Sigmoid colon (tissue), 7 donors: Measurements from ENCODE around the gene GGACT. TPM values are rescaled to one million over a fixed set of nuclear protein-coding genes. Genes with fewer than 3 reads are reported as not detected.

Source experiments
- DNase-seq: peaks from one replicate; pipeline ENCODE4 v3.0.0-alpha.2; 2019
- H3K27ac ChIP-seq, 4 donors: fragments of 200-600 bp; sonication (generic); one replicate each; pipeline ENCODE4 v1.5.1; 2016 to 2019; ENCODE audit warnings: mild to moderate bottlenecking in 1 of 4
- H3K27me3 ChIP-seq, 3 donors: fragments of 200-600 bp; sonication (generic); one replicate each; pipeline ENCODE4 v1.5.1; 2019; ENCODE audit warnings: mild to moderate bottlenecking in 1 of 3
- H3K36me3 ChIP-seq, 4 donors: fragments of 200-600 bp; sonication (generic); one replicate each; pipeline ENCODE4 v1.5.1; 2016 to 2019
- H3K4me1 ChIP-seq, 4 donors: fragments of 200-600 bp; sonication (generic); one replicate each; pipeline ENCODE4 v1.5.1; 2017 to 2019
- H3K4me3 ChIP-seq, 4 donors: fragments of 200-600 bp; sonication (generic); one replicate each; pipeline ENCODE4 v1.5.1; 2017 to 2019; ENCODE audit warnings: mild to moderate bottlenecking in 2 of 4, moderate library complexity in 1 of 4
- H3K9me3 ChIP-seq, 4 donors: fragments of 200-600 bp in 3 of 4; sonication (generic) in 3 of 4; one replicate each; pipeline versions ENCODE4 v1.5.1 to v1.6.1; 2013 to 2019
- CTCF ChIP-seq, 4 experiments: fragments of 450-650 bp in 3 of 4; fragments of 200-600 bp in 1 of 4; IDR thresholded peaks; one replicate each; pipeline ENCODE4 v1.5.1; 2016 to 2019; ENCODE audit warnings: antibody characterized with exemption in 4 of 4, mild to moderate bottlenecking in 3 of 4, moderate library complexity in 2 of 4
- EP300 ChIP-seq, 4 donors: sonication (generic); formaldehyde crosslinking; IDR thresholded peaks; one replicate each; pipeline ENCODE4 v1.6.1; 2017; ENCODE audit warnings: antibody characterized with exemption in 4 of 4
- POLR2A ChIP-seq, 2 donors: fragments of 450-650 bp; IDR thresholded peaks; one replicate each; pipeline ENCODE4 v1.6.1; 2016; ENCODE audit warnings: antibody characterized with exemption in 2 of 2, mild to moderate bottlenecking in 2 of 2, moderate library complexity in 2 of 2
- POLR2AphosphoS5 ChIP-seq, 4 donors: sonication (generic); formaldehyde crosslinking; IDR thresholded peaks; one replicate each; pipeline ENCODE4 v1.6.1; 2017; ENCODE audit warnings: antibody characterized with exemption in 4 of 4
- WGBS, 2 donors: extraction: QIAGEN DNeasy Blood & Tissue Kit; methylation state at CpG; one replicate each; pipeline ENCODE4 v1.1.7; 2013; 5-methylcytosine and 5-hydroxymethylcytosine counted together
- intact Hi-C: fragments of 100-400 bp; cut with DNase I; formaldehyde crosslinking; loops from one replicate; pipeline ENCODE4 v1.15.1; 2023
- polyA plus RNA-seq, 3 donors: library from polyadenylated mRNA; stranded (reverse); fragments of 200-250 nt; gene quantifications; one replicate each; pipeline ENCODE4 v1.2.3, GENCODE V29; 2013
- total RNA-seq, 4 donors: library from RNA; depleted of rRNA; stranded (reverse); fragments of >200 nt; gene quantifications; one replicate each; pipeline ENCODE4 v1.1.0, GENCODE V29; 2016
- donor health status: healthy with polysubstance abuse.
- donor health status: Bipolar disorder and iron deficiency.
- donor health status: healthy.

The GGACT gene
- total and polyA plus RNA-seq, 7 donors, result 0.99 to 3.0 (median 2.2) TPM

- TF ChIP-seq POLR2A (IDR thresholded peaks at IDR 0.05) (no peak), CTCF (IDR thresholded peaks at IDR 0.05) (no peak), EP300 (IDR thresholded peaks at IDR 0.05) (no peak), POLR2AphosphoS5 (IDR thresholded peaks at IDR 0.05) (no peak)
- H3K27me3 ChIP-seq, result no peaks in the 10 kb centered on the region
- intact Hi-C loops, result no loop called here
- peaks cover 0 to 14% (median 0%) of the 10 kb centered on the region in 4 donors for H3K4me1 ChIP-seq
- H3K27ac ChIP-seq, result no peak overlapping the region
- peaks cover 0 to 55% (median 10%) of the 10 kb centered on the region in 4 donors for H3K36me3 ChIP-seq
- H3K4me3 ChIP-seq, result no peak overlapping the region
- DNase-seq, result no peak
- no peaks in the 10 kb centered on the region for H3K9me3 ChIP-seq
- 90 to 92% methylated on average over 7 of the region's 7 CpGs for WGBS, 2 donors
Measured at GRCh38 chr13:100636004-100636403, 47.4 kb upstream of the GGACT start.

- no peaks in the 10 kb centered on the region for H3K9me3 ChIP-seq
- no peak for DNase-seq
- H3K4me3 ChIP-seq, result no peak overlapping the region
- peaks cover 0 to 14% (median 0%) of the 10 kb centered on the region in 4 donors for H3K4me1 ChIP-seq
- TF ChIP-seq POLR2A (IDR thresholded peaks at IDR 0.05) (no peak), EP300 (IDR thresholded peaks at IDR 0.05) (no peak), CTCF (IDR thresholded peaks at IDR 0.05) (no peak), POLR2AphosphoS5 (IDR thresholded peaks at IDR 0.05) (no peak)
- H3K36me3 ChIP-seq, result peaks cover 0 to 53% (median 10%) of the 10 kb centered on the region in 4 donors
- no peaks in the 10 kb centered on the region for H3K27me3 ChIP-seq
- WGBS, 2 donors, result 93 to 94% methylated on average over 12 of the region's 12 CpGs
- H3K27ac ChIP-seq, result no peak overlapping the region
- intact Hi-C loops, result no loop called here
Measured at GRCh38 chr13:100634696-100635095, 46.1 kb upstream of the GGACT start.

GRCh38 chr13:100633461-100633860, 44.9 kb upstream of the GGACT start:
- intact Hi-C loops, result no loop called here
- Histone ChIP-seq H3K36me3 (peaks cover 0 to 58% (median 11%) of the 10 kb centered on the region in 4 donors), H3K4me3 (no peak overlapping the region), H3K27ac (peak overlapping the region in 3 of 4 donors; percentile 5 to 72 (median 54)), H3K27me3 (no peaks in the 10 kb centered on the region), H3K4me1 (peaks cover 0 to 14% (median 0%) of the 10 kb centered on the region in 4 donors), H3K9me3 (no peaks in the 10 kb centered on the region)
- 91 to 94% methylated on average over 2 of the region's 2 CpGs for WGBS, 2 donors
- TF ChIP-seq POLR2A (IDR thresholded peaks at IDR 0.05) (no peak), POLR2AphosphoS5 (IDR thresholded peaks at IDR 0.05) (peak in 2 of 4 donors; percentile 9 to 28), EP300 (IDR thresholded peaks at IDR 0.05) (no peak), CTCF (IDR thresholded peaks at IDR 0.05) (no peak)
- DNase-seq, result no peak

DNA sequence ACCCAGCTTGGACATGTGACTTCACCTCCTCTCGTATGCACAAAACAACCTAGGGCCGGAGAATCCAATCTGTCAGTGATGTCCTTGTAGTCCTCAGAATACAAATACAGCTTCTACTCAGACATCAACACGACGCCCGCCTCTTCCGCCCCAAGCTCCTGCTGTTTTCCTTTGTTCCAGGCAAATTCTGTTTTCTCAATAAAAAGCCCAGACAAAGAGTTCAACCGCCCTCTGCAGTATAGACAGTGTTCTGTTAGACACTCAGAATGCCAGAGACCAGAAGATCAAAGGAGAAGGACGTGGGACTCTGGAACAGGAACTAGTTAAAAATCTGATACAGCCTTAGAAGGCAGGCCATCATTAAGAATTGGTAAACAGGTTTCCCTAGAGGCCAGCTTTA, 42.0 kb upstream of the GGACT start:
- no peak for DNase-seq
- Histone ChIP-seq H3K4me1 (peaks cover 0 to 14% (median 0%) of the 10 kb centered on the region in 4 donors), H3K27me3 (no peaks in the 10 kb centered on the region), H3K27ac (no peak overlapping the region), H3K36me3 (peaks cover 0 to 39% (median 6%) of the 10 kb centered on the region in 4 donors), H3K4me3 (no peak overlapping the region), H3K9me3 (no peaks in the 10 kb centered on the region)
- WGBS, 2 donors, result 82 to 85% methylated on average over 8 of the region's 8 CpGs
- intact Hi-C loops, result no loop called here
- no peak for TF ChIP-seq EP300 (IDR thresholded peaks at IDR 0.05)
- no peak for TF ChIP-seq CTCF (IDR thresholded peaks at IDR 0.05)
- TF ChIP-seq POLR2A (IDR thresholded peaks at IDR 0.05), result no peak
- TF ChIP-seq POLR2AphosphoS5 (IDR thresholded peaks at IDR 0.05), result no peak

DNA sequence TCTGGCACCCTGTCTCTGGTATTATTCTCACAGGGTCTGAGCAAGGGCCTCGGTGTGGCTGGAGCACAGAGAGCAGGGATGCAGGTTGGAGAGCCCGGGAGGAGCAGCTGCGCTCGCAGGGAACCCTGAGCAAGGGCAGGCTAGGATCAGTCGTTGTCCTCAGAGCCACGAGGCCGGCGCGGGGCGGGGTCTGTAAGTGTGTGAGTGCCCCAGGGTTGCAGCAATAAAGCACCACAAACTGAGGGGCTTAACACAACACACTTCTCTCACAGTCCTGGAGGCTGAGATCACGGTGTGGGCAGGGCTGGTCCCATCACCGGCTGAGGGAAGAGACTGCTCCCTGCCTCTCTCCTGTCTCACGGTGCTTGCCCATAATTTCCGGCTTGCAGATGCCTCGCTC, 38.5 kb upstream of the GGACT start:
- WGBS, 2 donors, result 91 to 93% methylated on average over 15 of the region's 15 CpGs

More for the DNA sequence above, 38.5 kb upstream of the GGACT start:
- Histone ChIP-seq H3K4me3 (no peak overlapping the region), H3K27ac (no peak overlapping the region), H3K9me3 (no peaks in the 10 kb centered on the region), H3K27me3 (no peaks in the 10 kb centered on the region), H3K36me3 (peaks cover 0 to 33% (median 5%) of the 10 kb centered on the region in 4 donors), H3K4me1 (no peaks in the 10 kb centered on the region)
- TF ChIP-seq POLR2A (IDR thresholded peaks at IDR 0.05) (no peak), POLR2AphosphoS5 (IDR thresholded peaks at IDR 0.05) (no peak), EP300 (IDR thresholded peaks at IDR 0.05) (no peak), CTCF (IDR thresholded peaks at IDR 0.05) (no peak)
- intact Hi-C loops, result no loop called here
- DNase-seq, result no peak
